ENCODE results near the gene DLG5.
"Not testable (repeated sequence)": the region's sequence is repeated elsewhere in the genome, so short reads cannot be mapped to it uniquely, and the experiment has no call there.

Gene DLG5

DNA sequence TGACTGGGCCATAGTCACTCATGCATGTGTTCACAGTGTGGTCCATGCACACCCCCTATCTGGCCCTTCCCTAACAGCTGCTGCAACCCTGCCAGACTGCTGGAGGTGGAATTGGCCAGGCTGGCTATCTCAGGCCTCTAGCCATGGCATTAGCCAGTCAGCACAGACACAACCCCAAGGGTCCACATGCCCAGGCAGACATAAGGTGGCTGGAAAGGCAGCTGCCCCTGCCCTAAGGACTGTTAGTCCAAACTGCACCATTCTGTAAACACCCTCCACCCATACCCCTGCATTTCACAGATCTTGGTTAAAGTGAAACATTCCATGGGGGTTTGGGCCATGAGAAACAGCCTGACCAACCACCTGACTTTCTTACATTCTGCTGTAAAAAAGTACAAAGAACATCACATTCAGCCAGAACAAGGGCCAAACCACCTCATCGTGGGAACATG is 151.6 kb downstream of the DLG5 start:
- H3K27ac ChIP-seq = no peak overlapping the region
- no peak overlapping the region for H3K4me3 ChIP-seq (ENCODE audit: low read depth, low read length)
- H3K27me3 ChIP-seq (ENCODE audit: insufficient read depth, low read depth, severe bottlenecking) = no peaks in the 10 kb centered on the region
- H3K9me3 ChIP-seq (ENCODE audit: severe bottlenecking) = peaks cover 10% of the 10 kb centered on the region
- no peaks in the 10 kb centered on the region for H3K36me3 ChIP-seq
- TF ChIP-seq, protein P1, sequence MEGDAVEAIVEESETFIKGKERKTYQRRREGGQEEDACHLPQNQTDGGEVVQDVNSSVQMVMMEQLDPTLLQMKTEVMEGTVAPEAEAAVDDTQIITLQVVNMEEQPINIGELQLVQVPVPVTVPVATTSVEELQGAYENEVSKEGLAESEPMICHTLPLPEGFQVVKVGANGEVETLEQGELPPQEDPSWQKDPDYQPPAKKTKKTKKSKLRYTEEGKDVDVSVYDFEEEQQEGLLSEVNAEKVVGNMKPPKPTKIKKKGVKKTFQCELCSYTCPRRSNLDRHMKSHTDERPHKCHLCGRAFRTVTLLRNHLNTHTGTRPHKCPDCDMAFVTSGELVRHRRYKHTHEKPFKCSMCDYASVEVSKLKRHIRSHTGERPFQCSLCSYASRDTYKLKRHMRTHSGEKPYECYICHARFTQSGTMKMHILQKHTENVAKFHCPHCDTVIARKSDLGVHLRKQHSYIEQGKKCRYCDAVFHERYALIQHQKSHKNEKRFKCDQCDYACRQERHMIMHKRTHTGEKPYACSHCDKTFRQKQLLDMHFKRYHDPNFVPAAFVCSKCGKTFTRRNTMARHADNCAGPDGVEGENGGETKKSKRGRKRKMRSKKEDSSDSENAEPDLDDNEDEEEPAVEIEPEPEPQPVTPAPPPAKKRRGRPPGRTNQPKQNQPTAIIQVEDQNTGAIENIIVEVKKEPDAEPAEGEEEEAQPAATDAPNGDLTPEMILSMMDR (IDR thresholded peaks at IDR 0.05; ENCODE audit: low read depth, low read length) = no peak
- DNase-seq = no peak

DNA sequence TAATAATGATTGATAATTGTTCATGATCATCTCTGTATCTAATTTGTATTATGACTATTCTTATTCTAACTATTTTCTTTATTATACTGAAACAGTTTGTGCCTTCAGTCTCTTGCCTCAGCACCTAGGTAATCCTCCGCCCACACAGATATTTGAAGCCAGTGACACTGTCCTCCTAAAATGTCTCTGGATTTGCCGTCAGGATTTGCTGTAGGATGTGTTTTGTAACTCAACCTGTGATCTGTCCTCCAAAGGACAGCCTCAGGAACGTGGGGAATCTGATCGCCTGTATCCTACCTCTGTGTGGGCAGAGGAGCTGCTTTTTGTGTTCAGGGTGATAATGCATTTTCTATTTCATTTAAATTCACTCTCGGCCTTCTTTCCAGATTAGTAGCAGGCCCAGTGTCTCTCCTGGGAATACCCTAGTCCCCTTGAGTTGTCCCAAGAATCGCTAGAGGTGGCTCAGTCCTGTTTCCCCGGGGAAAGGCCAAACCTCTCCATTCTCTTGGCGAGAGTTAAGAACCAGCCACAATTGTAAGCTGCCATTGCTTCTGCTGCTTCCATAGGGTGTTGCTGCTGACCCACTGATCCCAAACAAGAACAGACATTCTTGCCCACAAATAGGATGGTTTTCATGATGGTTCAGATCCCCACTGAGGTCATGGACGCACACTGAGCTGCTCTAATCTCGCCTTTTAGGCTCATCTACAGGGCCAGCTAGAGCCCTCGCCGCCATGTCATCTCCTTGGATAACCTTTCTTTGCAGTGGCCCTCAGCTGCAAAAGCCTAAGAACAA is 152.7 kb downstream of the DLG5 start:
- H3K9me3 ChIP-seq (ENCODE audit: severe bottlenecking) = peaks cover 10% of the 10 kb centered on the region
- TF ChIP-seq, protein P1 (IDR thresholded peaks at IDR 0.05; ENCODE audit: low read depth, low read length) = no peak
- DNase-seq = no peak

DNA sequence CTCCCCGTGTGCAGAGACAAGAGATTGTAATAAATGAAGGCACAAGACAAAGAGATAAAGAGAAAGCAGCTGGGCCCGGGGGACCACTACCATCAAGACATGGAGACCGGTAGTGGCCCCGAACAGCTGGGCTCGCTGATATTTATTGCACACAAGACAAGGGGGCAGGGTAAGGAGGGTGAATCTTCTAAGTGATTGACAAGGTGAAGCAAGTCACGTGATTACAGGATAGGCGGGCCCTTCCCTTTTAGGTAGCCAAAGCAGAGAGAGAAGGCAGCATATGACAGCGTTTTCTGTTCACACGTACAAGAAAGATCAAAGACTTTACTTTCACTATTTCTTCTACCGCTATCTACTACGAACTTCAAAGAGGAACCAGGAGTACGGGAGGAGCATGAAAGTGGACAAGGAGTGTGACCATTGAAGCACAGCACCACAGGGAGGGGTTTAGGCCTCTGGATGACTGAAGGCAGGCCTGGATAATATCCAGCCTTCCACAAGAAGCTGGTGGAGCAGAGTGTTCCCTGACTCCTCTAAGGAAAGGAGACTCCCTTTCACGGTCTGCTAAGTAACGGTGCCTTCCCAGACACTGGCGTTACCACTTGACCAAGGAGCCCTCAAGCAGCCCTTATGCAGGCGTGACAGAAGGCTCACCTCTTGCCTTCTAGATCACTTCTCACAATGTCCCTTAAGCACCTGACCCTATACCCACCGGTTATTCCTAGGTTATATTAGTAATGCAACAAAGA is 153.5 kb downstream of the DLG5 start:
- H3K27ac ChIP-seq; H3K27me3 ChIP-seq (ENCODE audit: insufficient read depth, low read depth, severe bottlenecking); H3K36me3 ChIP-seq; DNase-seq; H3K4me3 ChIP-seq (ENCODE audit: low read depth, low read length): not testable (repeated sequence)
- H3K9me3 ChIP-seq (ENCODE audit: severe bottlenecking) = peaks cover 10% of the 10 kb centered on the region

More for the DNA sequence above, 152.7 kb downstream of the DLG5 start:
- Histone ChIP-seq H3K36me3 (no peaks in the 10 kb centered on the region), H3K27me3 (ENCODE audit: insufficient read depth, low read depth, severe bottlenecking) (no peaks in the 10 kb centered on the region), H3K27ac (no peak overlapping the region), H3K4me3 (ENCODE audit: low read depth, low read length) (no peak overlapping the region)

DNA sequence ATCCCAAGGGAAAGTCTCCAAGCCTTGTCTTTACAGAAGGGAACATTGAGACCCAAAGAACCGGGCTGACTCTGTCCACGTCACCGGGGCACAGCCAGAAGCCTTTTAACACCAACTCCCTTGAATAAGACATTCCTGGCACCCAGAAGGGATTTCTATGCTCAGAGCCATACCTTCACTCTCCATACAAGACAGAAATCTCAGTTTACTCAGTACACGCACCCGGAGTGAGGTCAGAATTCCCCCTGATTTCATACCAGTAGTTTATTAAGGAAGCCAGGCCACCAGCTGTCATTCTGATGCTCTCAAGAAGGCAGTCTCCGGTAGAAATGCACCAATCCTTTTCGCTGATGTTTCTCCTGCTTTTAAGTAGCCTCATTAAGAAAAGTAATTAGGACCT is 154.7 kb downstream of the DLG5 start:
- TF ChIP-seq, protein P1 (IDR thresholded peaks at IDR 0.05; ENCODE audit: low read depth, low read length) = no peak
- no peak overlapping the region for H3K4me3 ChIP-seq (ENCODE audit: low read depth, low read length)
- no peaks in the 10 kb centered on the region for H3K27me3 ChIP-seq (ENCODE audit: insufficient read depth, low read depth, severe bottlenecking)
- H3K9me3 ChIP-seq (ENCODE audit: severe bottlenecking) = peaks cover 3% of the 10 kb centered on the region
- no peak overlapping the region for H3K27ac ChIP-seq
- no peaks in the 10 kb centered on the region for H3K36me3 ChIP-seq
- no peak for DNase-seq

DNA sequence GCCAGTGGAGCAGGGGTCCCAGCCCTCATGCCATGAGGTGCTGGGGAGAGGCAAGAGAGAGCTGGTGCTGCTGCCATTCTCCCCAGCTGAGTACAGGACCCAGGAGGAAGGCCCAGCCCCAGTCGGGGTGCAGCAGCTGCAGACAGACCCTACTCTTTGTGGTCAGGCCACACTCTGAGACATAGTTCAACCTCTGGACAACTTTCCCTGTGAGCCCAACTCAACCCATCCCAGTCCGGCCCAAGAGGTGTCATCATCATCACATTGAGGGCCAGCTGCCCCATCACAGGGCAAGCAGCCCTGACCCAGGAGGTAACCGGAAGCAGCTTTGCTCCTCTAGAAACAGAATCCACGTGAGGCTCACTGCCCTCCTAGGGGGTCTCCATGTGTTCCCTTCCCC is 155.1 kb downstream of the DLG5 start:
- no peaks in the 10 kb centered on the region for H3K27me3 ChIP-seq (ENCODE audit: insufficient read depth, low read depth, severe bottlenecking)
- TF ChIP-seq, protein P1 (IDR thresholded peaks at IDR 0.05; ENCODE audit: low read depth, low read length) = no peak
- no peak overlapping the region for H3K27ac ChIP-seq
- DNase-seq = no peak
- H3K4me3 ChIP-seq (ENCODE audit: low read depth, low read length) = no peak overlapping the region
- no peaks in the 10 kb centered on the region for H3K9me3 ChIP-seq (ENCODE audit: severe bottlenecking)
- no peaks in the 10 kb centered on the region for H3K36me3 ChIP-seq

GRCh38 chr10:77770868-77771175 is 155.7 kb downstream of the DLG5 start:
- no peak overlapping the region for H3K27ac ChIP-seq
- H3K27me3 ChIP-seq (ENCODE audit: insufficient read depth, low read depth, severe bottlenecking) = no peaks in the 10 kb centered on the region
- H3K9me3 ChIP-seq (ENCODE audit: severe bottlenecking) = no peaks in the 10 kb centered on the region
- no peak for DNase-seq
- TF ChIP-seq, protein P1 (IDR thresholded peaks at IDR 0.05; ENCODE audit: low read depth, low read length) = no peak
- H3K36me3 ChIP-seq = no peaks in the 10 kb centered on the region
- no peak overlapping the region for H3K4me3 ChIP-seq (ENCODE audit: low read depth, low read length)

Data from WERI-Rb-1 (cell line).